ENCODE results near the gene SLX4IP.

DNA sequence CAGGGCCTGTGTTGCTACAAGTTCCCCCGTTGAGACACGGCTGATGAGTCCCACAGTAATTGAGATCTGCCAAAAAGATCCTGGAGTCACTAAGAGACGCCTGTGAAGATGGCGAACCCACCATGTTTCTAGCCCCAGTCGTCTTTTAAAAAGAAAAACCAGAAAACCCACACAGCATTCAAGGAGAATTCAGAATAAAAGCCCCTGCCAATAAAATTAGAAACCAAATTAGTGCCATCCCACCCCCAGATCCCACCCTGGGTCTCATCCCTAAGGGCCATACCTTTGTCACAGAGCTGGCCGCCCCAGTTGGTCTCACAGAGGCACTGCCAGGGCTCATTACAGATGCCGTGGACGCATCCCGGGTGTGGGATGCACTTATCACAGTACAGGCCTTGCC, 217.1 kb downstream of the SLX4IP start:
- TF ChIP-seq CTCF (conservative IDR thresholded peaks at IDR 0.05 in 1 of 2, IDR thresholded peaks at IDR 0.05 in 1 of 2; ENCODE audit: low read depth in 1 of 2, low read length in 2 of 2) (no peak), EZH2 (IDR thresholded peaks at IDR 0.05; ENCODE audit: low read length, missing control alignments) (no peak)
